Natural killer cell treated with Interleukin-12 subunit alpha and Interleukin-12 subunit beta and Interleukin-15 and Interleukin-18, amount 100 ng/mL, for 72 hours (primary cell): ENCODE results near the gene PALMD. TPM values are rescaled to one million over a fixed set of nuclear protein-coding genes. Genes with fewer than 3 reads are reported as not detected.

Source experiments
- ATAC-seq, 2 donors: fragments of 150-1000 bp; cut with Tn5 transposase in 1 of 2; sonication (Bioruptor Pico), chemical (Tn5 transposase) in 1 of 2; 2 replicates each; pipeline ENCODE4 v1.10.0; 2021
- DNase-seq: peaks from one replicate; pipeline ENCODE4 v3.0.0; 2022; ENCODE audit warnings: low spot score
- H3K27ac Mint-ChIP-seq, 2 donors: 1 replicate in 1 of 2; 2 replicates in 1 of 2; pipeline ENCODE4 v1.8.0; 2022; ENCODE audit warnings: mixed read lengths in 2 of 2, mild to moderate bottlenecking in 1 of 2, moderate library complexity in 1 of 2
- H3K27me3 Mint-ChIP-seq, 2 donors: 1 replicate in 1 of 2; 2 replicates in 1 of 2; pipeline ENCODE4 v1.8.0; 2022; ENCODE audit warnings: mixed read lengths in 2 of 2
- H3K36me3 Mint-ChIP-seq: one replicate; pipeline ENCODE4 v1.8.0; 2022; ENCODE audit warnings: mixed read lengths
- H3K4me1 Mint-ChIP-seq, 2 donors: 1 replicate in 1 of 2; 2 replicates in 1 of 2; pipeline ENCODE4 v1.8.0; 2022; ENCODE audit warnings: low read depth in 2 of 2, mixed read lengths in 2 of 2, mild to moderate bottlenecking in 1 of 2
- H3K4me3 Mint-ChIP-seq: one replicate; pipeline ENCODE4 v1.8.0; 2022; ENCODE audit warnings: mixed read lengths
- H3K9me3 Mint-ChIP-seq: 2 replicates; pipeline ENCODE4 v1.8.0; 2022; ENCODE audit warnings: mixed read lengths
- total RNA-seq, 2 donors: library from RNA; stranded (reverse); gene quantifications; one replicate each; pipeline ENCODE4 v1.2.3, GENCODE V29; 2022

PALMD gene
- total RNA-seq, 2 donors from 2014 or later, result not detected

DNA sequence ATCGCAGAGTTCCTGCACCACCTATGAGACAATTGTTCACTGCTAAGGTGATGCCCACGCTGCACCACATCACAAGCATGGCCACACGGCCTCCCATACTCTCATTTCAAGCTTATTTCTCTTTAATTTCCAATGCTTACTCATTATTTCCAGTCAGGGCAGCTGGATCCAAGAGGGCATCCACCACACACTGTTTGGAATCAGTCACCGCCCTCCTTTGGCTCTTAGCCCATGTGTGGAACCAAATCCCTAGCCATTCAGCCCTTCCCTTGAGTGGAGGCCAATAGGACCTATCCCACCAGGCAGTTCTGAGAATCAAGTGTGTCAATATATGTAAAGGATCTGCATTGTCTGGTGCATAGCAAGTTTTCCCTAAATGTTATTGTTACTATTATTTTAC lies 26.3 kb upstream of the PALMD start:
- DNase-seq, result no peak
- no peaks in the 10 kb centered on the region for H3K9me3 Mint-ChIP-seq
- H3K4me1 Mint-ChIP-seq, result no peaks in the 10 kb centered on the region
- no peak overlapping the region for H3K27ac Mint-ChIP-seq
- no peaks in the 10 kb centered on the region for H3K36me3 Mint-ChIP-seq
- peaks cover 0 to 5% of the 10 kb centered on the region in 2 donors for H3K27me3 Mint-ChIP-seq
- no peak overlapping the region for H3K4me3 Mint-ChIP-seq
- no peak for ATAC-seq

DNA sequence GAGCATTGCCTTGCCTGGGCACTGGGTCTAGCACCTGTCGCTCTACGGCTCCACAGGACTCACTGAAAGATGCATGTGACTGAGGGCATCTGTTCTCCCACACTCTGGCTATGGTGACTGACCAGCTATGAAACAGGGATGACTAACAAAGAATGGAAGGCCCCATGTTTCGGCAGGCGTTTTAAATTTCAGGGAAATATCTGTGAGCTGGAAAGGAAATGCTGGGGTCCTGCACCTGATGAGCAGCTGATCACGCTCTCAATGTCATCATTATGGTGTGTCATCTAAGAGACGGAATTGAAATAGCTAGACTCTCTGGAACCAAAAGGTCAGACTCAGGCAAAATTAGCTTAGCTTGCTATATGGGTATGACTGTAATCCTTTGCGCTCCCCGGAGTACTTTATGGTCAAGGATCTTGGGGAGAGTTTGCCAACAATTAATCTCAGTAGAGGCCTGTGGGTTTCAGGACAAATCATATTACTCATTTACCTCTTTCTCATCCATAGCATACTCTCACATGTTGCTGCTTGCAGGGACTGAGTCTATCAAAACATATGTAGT lies 24.5 kb upstream of the PALMD start:
- Mint-ChIP-seq H3K27ac (no peak overlapping the region), H3K4me3 (no peak overlapping the region), H3K27me3 (peaks cover 0 to 5% of the 10 kb centered on the region in 2 donors), H3K4me1 (no peaks in the 10 kb centered on the region), H3K36me3 (no peaks in the 10 kb centered on the region), H3K9me3 (no peaks in the 10 kb centered on the region)
- ATAC-seq (no peak), DNase-seq (no peak)

DNA sequence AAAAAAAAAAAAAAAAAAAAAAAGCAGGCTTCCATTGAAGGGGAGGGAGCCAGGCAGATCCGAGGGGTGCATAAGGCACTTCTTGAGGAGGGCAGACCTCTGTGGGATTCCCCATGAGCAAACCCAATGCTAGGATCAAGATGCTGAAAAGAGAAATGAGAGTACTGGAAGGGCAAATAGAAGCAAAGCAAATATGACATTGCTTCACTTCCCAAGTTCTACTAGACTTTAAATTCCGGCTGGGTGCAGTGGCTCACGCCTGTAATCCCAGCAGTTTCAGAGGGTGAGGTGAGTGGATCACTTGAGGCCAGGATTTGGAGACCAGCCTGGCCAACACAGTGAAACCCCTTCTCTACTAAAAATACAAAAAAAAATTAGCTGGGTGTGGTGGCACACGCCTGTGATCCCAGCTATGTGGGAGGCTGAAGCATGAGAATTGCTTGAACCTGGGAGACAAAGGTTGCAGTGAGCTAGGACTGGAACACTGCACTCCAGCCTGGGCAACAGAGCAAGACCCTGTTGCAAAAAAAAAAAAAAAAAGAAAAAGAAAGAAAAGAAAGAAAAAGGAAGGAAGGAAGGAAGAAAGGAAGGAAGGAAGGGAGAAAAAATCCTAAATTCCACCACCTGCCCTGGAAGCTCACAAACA lies 23.1 kb upstream of the PALMD start:
- H3K27ac Mint-ChIP-seq, result no peak overlapping the region
- H3K36me3 Mint-ChIP-seq, result no peaks in the 10 kb centered on the region
- H3K4me3 Mint-ChIP-seq, result no peak overlapping the region
- ATAC-seq, result no peak
- no peaks in the 10 kb centered on the region for H3K9me3 Mint-ChIP-seq
- no peaks in the 10 kb centered on the region for H3K4me1 Mint-ChIP-seq
- no peak for DNase-seq
- peaks cover 0 to 5% of the 10 kb centered on the region in 2 donors for H3K27me3 Mint-ChIP-seq

- H3K9me3 Mint-ChIP-seq, result no peaks in the 10 kb centered on the region
- peaks cover 0 to 5% of the 10 kb centered on the region in 2 donors for H3K27me3 Mint-ChIP-seq
- no peak overlapping the region for H3K27ac Mint-ChIP-seq
- no peak overlapping the region for H3K4me3 Mint-ChIP-seq
- H3K4me1 Mint-ChIP-seq, result no peaks in the 10 kb centered on the region
- no peaks in the 10 kb centered on the region for H3K36me3 Mint-ChIP-seq
- DNase-seq, result no peak
- no peak for ATAC-seq
These were observed 22.4 kb upstream of the PALMD start for GRCh38 chr1:99623554-99623953.

DNA sequence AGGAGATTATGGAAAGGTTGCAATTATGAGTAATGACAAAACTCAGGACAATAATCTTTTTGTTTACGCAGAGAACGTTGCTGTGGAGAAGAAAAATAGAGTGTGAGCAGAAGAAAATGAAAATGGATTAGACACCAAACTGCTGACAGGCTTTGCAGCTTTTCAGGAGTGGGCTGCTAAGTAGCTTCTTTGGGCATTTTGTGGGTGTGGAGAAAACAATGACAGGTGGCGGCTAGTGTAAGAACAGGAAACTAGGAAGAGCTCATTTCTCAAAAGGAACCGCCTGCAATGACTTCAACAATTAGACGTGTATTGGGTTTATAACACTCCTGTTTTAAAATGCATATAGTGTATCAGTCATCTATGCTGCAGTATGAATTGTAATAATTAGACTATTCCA lies 18.3 kb upstream of the PALMD start:
- Mint-ChIP-seq H3K27ac (no peak overlapping the region), H3K36me3 (no peaks in the 10 kb centered on the region), H3K4me3 (no peak overlapping the region), H3K27me3 (peaks cover 0 to 16% of the 10 kb centered on the region in 2 donors), H3K9me3 (no peaks in the 10 kb centered on the region), H3K4me1 (no peaks in the 10 kb centered on the region)
- DNase-seq (no peak), ATAC-seq (no peak)

DNA sequence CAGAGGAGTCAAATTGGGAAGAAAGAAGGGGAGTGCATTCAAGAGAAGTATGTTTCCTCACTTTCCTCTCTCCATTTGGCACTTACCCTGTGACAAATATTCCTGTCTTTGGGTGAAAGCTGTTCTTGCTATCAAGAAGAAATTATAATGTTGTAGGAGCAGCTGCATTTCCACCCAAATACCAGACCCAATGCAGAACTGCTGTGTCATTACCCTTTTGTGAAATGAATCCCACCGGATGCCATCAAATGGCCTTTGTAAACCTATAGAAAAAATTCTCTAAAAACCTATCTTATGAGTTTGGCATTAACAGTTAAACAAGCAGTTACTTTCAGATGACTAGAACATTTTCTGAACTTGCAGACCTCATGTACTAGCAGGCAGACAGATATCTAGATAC lies 16.7 kb upstream of the PALMD start:
- Mint-ChIP-seq H3K4me1 (no peaks in the 10 kb centered on the region), H3K9me3 (no peaks in the 10 kb centered on the region), H3K27ac (no peak overlapping the region), H3K36me3 (no peaks in the 10 kb centered on the region), H3K4me3 (no peak overlapping the region), H3K27me3 (peaks cover 1 to 18% of the 10 kb centered on the region in 2 donors)
- ATAC-seq (no peak), DNase-seq (no peak)

GRCh38 chr1:99634971-99635624 lies 10.8 kb upstream of the PALMD start:
- no peaks in the 10 kb centered on the region for H3K4me1 Mint-ChIP-seq
- H3K9me3 Mint-ChIP-seq, result no peaks in the 10 kb centered on the region
- H3K27me3 Mint-ChIP-seq, result peaks cover 3 to 22% of the 10 kb centered on the region in 2 donors
- no peak overlapping the region for H3K4me3 Mint-ChIP-seq
- DNase-seq, result no peak
- no peaks in the 10 kb centered on the region for H3K36me3 Mint-ChIP-seq
- no peak for ATAC-seq
- H3K27ac Mint-ChIP-seq, result no peak overlapping the region

DNA sequence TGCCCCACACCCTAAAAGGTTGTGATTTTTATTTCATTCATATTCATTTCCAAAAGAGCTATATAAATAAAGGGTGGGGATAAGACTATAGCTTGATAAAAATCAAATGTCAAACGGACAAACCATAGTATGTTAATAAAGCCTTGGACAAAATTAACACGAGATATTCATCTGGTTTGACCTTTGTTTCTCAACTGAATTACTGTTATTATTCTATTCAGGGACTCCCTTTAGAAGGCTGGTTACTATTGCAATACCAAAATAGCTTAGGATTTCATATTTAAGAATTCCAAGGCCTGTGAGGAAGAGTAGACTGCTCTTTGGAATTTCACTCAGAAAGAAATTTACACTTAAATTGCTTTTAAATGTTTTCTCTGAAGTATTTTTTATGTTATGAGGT lies 10.2 kb upstream of the PALMD start:
- Mint-ChIP-seq H3K36me3 (no peaks in the 10 kb centered on the region), H3K27me3 (peaks cover 3 to 16% of the 10 kb centered on the region in 2 donors), H3K4me3 (no peak overlapping the region), H3K9me3 (no peaks in the 10 kb centered on the region), H3K27ac (no peak overlapping the region), H3K4me1 (no peaks in the 10 kb centered on the region)
- no peak for DNase-seq
- ATAC-seq, result no peak

GRCh38 chr1:99636647-99637175 lies 9.2 kb upstream of the PALMD start:
- no peaks in the 10 kb centered on the region for H3K36me3 Mint-ChIP-seq
- no peaks in the 10 kb centered on the region for H3K9me3 Mint-ChIP-seq
- H3K27me3 Mint-ChIP-seq, result peaks cover 3 to 6% of the 10 kb centered on the region in 2 donors
- no peak for ATAC-seq
- no peak overlapping the region for H3K4me3 Mint-ChIP-seq
- no peak for DNase-seq
- no peak overlapping the region for H3K27ac Mint-ChIP-seq
- H3K4me1 Mint-ChIP-seq, result no peaks in the 10 kb centered on the region

DNA sequence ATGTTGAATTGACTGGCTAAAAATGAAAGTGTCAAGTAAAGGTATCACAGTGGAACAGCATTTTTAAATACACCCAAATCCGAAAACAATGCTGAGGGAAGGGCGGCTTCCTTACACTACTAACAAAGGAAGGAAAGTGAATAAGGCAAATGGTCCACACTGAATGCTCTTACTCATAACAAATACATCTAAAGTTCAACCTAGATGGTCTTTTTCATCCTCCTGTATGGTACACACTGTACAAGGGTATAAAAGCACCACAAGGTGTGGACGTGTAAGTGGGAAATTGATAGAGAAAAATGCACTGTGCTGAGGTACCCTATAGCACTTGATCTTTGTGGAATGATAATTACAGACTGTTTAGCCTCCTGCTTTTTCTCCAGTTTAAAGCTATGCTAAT lies 7.1 kb upstream of the PALMD start:
- Mint-ChIP-seq H3K27ac (no peak overlapping the region), H3K4me1 (no peaks in the 10 kb centered on the region), H3K4me3 (no peak overlapping the region), H3K9me3 (no peaks in the 10 kb centered on the region), H3K36me3 (no peaks in the 10 kb centered on the region), H3K27me3 (peaks cover 3 to 6% of the 10 kb centered on the region in 2 donors)
- no peak for ATAC-seq
- DNase-seq, result no peak

DNA sequence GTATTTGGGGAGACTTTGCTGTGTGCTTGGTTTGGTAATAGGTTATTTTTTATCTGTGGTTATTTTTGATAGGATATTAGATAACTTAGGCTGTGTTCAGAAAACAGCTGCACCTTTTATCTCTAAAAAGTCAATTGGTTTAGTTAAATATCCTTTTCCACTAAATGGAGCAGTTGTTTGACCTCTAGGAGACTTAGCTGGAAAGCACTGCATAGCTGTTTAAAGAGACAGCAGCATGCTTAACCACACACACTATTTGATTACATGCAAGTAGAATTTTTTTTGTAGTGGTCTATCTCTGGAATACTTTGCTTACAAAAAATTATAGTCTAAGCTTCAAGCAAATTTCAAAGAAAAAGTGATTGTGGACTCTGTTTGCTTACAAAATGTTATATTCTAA lies 6.5 kb upstream of the PALMD start:
- Mint-ChIP-seq H3K27me3 (peaks cover 0 to 2% of the 10 kb centered on the region in 2 donors), H3K27ac (no peak overlapping the region), H3K4me3 (no peak overlapping the region), H3K36me3 (no peaks in the 10 kb centered on the region), H3K9me3 (no peaks in the 10 kb centered on the region), H3K4me1 (no peaks in the 10 kb centered on the region)
- DNase-seq, result no peak
- ATAC-seq, result no peak

DNA sequence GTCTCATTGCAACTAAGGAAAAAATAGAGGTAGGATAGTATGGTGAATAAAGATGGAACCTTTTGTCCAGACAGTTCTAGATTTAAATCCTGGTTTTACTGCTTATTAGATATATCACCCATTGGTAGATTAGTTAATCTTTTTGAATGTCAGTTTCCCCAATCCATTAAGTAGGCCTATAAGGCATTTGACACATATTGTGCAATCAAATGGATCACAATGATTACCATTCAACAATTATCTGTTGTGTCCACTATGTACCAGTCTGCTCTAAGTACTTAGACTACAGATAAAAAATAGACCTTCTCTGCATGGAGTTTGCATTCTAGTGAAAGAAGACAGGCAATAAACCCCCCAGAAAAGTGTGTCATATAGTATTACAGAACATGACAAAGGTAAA lies 6.0 kb upstream of the PALMD start:
- no peak overlapping the region for H3K4me3 Mint-ChIP-seq
- H3K4me1 Mint-ChIP-seq, result no peaks in the 10 kb centered on the region
- no peak for ATAC-seq
- H3K27me3 Mint-ChIP-seq, result no peaks in the 10 kb centered on the region
- no peak for DNase-seq
- H3K9me3 Mint-ChIP-seq, result no peaks in the 10 kb centered on the region
- H3K36me3 Mint-ChIP-seq, result no peaks in the 10 kb centered on the region
- no peak overlapping the region for H3K27ac Mint-ChIP-seq

DNA sequence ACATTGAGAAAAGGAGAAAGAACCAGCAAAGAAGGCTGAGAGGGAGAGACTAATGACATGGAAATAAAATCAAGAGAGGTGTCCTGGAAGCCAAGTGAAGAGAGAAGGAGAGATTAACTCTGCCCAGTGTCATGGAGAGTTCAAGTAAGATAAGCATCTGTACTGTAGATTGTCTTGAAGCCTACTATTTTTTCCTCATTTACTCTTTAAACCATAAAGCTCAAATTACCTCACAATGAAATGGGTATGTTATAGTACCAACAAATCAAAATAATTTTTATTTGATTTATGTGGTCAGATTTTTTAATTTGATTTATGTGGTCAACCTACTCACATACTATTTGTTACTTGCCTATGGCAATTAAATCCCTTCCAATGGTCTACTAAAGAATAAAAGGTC lies 5.2 kb upstream of the PALMD start:
- Mint-ChIP-seq H3K9me3 (no peaks in the 10 kb centered on the region), H3K27ac (no peak overlapping the region), H3K36me3 (no peaks in the 10 kb centered on the region), H3K27me3 (peaks cover 2 to 6% of the 10 kb centered on the region in 2 donors), H3K4me3 (no peak overlapping the region), H3K4me1 (no peaks in the 10 kb centered on the region)
- no peak for DNase-seq
- ATAC-seq, result no peak

GRCh38 chr1:99641558-99641957 lies 4.4 kb upstream of the PALMD start:
- Mint-ChIP-seq H3K36me3 (no peaks in the 10 kb centered on the region), H3K4me3 (no peak overlapping the region), H3K9me3 (no peaks in the 10 kb centered on the region), H3K4me1 (no peaks in the 10 kb centered on the region), H3K27ac (no peak overlapping the region), H3K27me3 (peaks cover 6% of the 10 kb centered on the region in 2 donors)
- ATAC-seq (no peak), DNase-seq (no peak)
